H9 (cell line): ENCODE measurements around the gene KCNMA1. TPM values are rescaled to one million over a fixed set of nuclear protein-coding genes. Genes with fewer than 3 reads are reported as not detected.

Source experiments
- DNase-seq: peaks from one replicate; pipeline ENCODE4 v3.0.0-alpha.2; 2017
- H2AFZ ChIP-seq: one replicate; pipeline ENCODE4 v1.6.1; 2013; ENCODE audit warnings: mild to moderate bottlenecking, low read length, control low read depth, moderate library complexity
- H2AK5ac ChIP-seq: 2 replicates; pipeline ENCODE4 v1.6.1; 2013; ENCODE audit warnings: low read length, control low read depth, mixed read lengths; ENCODE audit not compliant: insufficient read length
- H2BK120ac ChIP-seq: one replicate; pipeline ENCODE4 v1.6.1; 2013; ENCODE audit warnings: low read depth, mild to moderate bottlenecking, low read length, control low read depth, inconsistent platforms; ENCODE audit not compliant: poor library complexity, severe bottlenecking
- H2BK12ac ChIP-seq: 2 replicates; pipeline ENCODE4 v1.6.1; 2013; ENCODE audit warnings: low read length, control low read depth, mixed read lengths, low read depth; ENCODE audit not compliant: insufficient read length
- H2BK15ac ChIP-seq: 2 replicates; pipeline ENCODE4 v1.6.1; 2013; ENCODE audit warnings: low read depth, low read length, control low read depth
- H2BK20ac ChIP-seq: one replicate; pipeline ENCODE4 v1.6.1; 2013; ENCODE audit warnings: low read depth, mild to moderate bottlenecking, low read length, control low read depth, inconsistent platforms; ENCODE audit not compliant: poor library complexity, severe bottlenecking
- H2BK5ac ChIP-seq: 2 replicates; pipeline ENCODE4 v1.6.1; 2013; ENCODE audit warnings: low read length, control low read depth, mixed read lengths; ENCODE audit not compliant: insufficient read length
- H3K14ac ChIP-seq: 2 replicates; pipeline ENCODE4 v1.6.1; 2013; ENCODE audit warnings: low read length, control low read depth; ENCODE audit not compliant: insufficient read depth
- H3K18ac ChIP-seq: 2 replicates; pipeline ENCODE4 v1.6.1; 2013; ENCODE audit warnings: low read depth, mild to moderate bottlenecking, mixed read lengths, low read length, control low read depth; ENCODE audit not compliant: insufficient read length
- H3K23ac ChIP-seq: 2 replicates; pipeline ENCODE4 v1.6.1; 2013; ENCODE audit warnings: low read length, control low read depth, mixed read lengths, low read depth; ENCODE audit not compliant: insufficient read length
- H3K23me2 ChIP-seq: 2 replicates; pipeline ENCODE4 v1.6.1; 2013; ENCODE audit warnings: low read depth, mild to moderate bottlenecking, mixed read lengths, low read length, control low read depth; ENCODE audit not compliant: insufficient read length, poor library complexity, severe bottlenecking
- H3K27ac ChIP-seq: 2 replicates; pipeline ENCODE4 v1.5.1; 2013; ENCODE audit warnings: low read length, control low read depth, mixed read lengths, low read depth; ENCODE audit not compliant: insufficient read length
- H3K27me3 ChIP-seq: 2 replicates; pipeline ENCODE4 v1.6.1; 2013; ENCODE audit warnings: low read length, control low read depth, inconsistent platforms; ENCODE audit not compliant: insufficient read depth
- H3K4ac ChIP-seq: 2 replicates; pipeline ENCODE4 v1.6.1; 2013; ENCODE audit warnings: low read depth, mild to moderate bottlenecking, control low read depth, inconsistent platforms, low read length, moderate library complexity
- H3K4me1 ChIP-seq: 2 replicates; pipeline ENCODE4 v1.6.1; 2013; ENCODE audit warnings: low read length, control low read depth, inconsistent platforms; ENCODE audit not compliant: insufficient read depth
- H3K4me2 ChIP-seq: 2 replicates; pipeline ENCODE4 v1.6.1; 2013; ENCODE audit warnings: low read length, control low read depth, mixed read lengths; ENCODE audit not compliant: insufficient read length, insufficient read depth
- H3K56ac ChIP-seq: 2 replicates; pipeline ENCODE4 v1.6.1; 2013; ENCODE audit warnings: low read depth, mild to moderate bottlenecking, mixed read lengths, low read length, control low read depth; ENCODE audit not compliant: insufficient read length
- H3K79me1 ChIP-seq: 2 replicates; pipeline ENCODE4 v1.6.1; 2013; ENCODE audit warnings: low read depth, mild to moderate bottlenecking, moderate library complexity, low read length, control low read depth, inconsistent platforms; ENCODE audit not compliant: insufficient read depth, poor library complexity, severe bottlenecking
- H3K79me2 ChIP-seq: 2 replicates; pipeline ENCODE4 v1.6.1; 2013; ENCODE audit warnings: low read length, control low read depth, inconsistent platforms; ENCODE audit not compliant: insufficient read depth
- H3K9ac ChIP-seq: 2 replicates; pipeline ENCODE4 v1.6.1; 2013; ENCODE audit warnings: low read length, control low read depth, mixed read lengths; ENCODE audit not compliant: insufficient read length; ENCODE audit errors: extremely low read depth
- H3K9me3 ChIP-seq: one replicate; pipeline ENCODE4 v1.6.1; 2013; ENCODE audit warnings: low read depth, low read length, inconsistent platforms; ENCODE audit not compliant: control insufficient read depth
- H3T11ph ChIP-seq: one replicate; pipeline ENCODE4 v1.6.1; 2013; ENCODE audit warnings: mild to moderate bottlenecking, low read length, control low read depth, inconsistent platforms
- H4K20me1 ChIP-seq: one replicate; pipeline ENCODE4 v1.6.1; 2013; ENCODE audit not compliant: control insufficient read depth, insufficient read length, insufficient read depth
- H4K5ac ChIP-seq: 2 replicates; pipeline ENCODE4 v1.6.1; 2013; ENCODE audit warnings: low read depth, mild to moderate bottlenecking, mixed read lengths, low read length, control low read depth; ENCODE audit not compliant: insufficient read length
- H4K8ac ChIP-seq: replicated peaks from 2 replicates; pipeline ENCODE4 v1.6.1; 2013; ENCODE audit warnings: low read length, control low read depth, mixed read lengths, low read depth; ENCODE audit not compliant: insufficient read length
- H4K91ac ChIP-seq: 2 replicates; pipeline ENCODE4 v1.6.1; 2013; ENCODE audit warnings: low read depth, mild to moderate bottlenecking, moderate library complexity, mixed read lengths, low read length, control low read depth; ENCODE audit not compliant: insufficient read length
- H3K27ac Mint-ChIP-seq, 3 experiments: 2 replicates in 2 of 3; 3 replicates in 1 of 3; pipeline ENCODE4 v1.8.0; 2020 to 2021; ENCODE audit warnings: mixed read lengths in 3 of 3, mild to moderate bottlenecking in 1 of 3, moderate library complexity in 1 of 3
- H3K27me3 Mint-ChIP-seq: 2 replicates; pipeline ENCODE4 v1.8.0; 2021; ENCODE audit warnings: low read depth, mild to moderate bottlenecking, moderate library complexity, mixed read lengths
- H3K36me3 Mint-ChIP-seq, 3 experiments: 2 replicates in 2 of 3; 3 replicates in 1 of 3; pipeline ENCODE4 v1.8.0; 2020 to 2021; ENCODE audit warnings: low read depth in 3 of 3, mixed read lengths in 3 of 3; ENCODE audit not compliant: insufficient read depth in 1 of 3
- H3K4me1 Mint-ChIP-seq, 2 experiments: 2 replicates each; pipeline ENCODE4 v1.8.0; 2020; ENCODE audit warnings: mixed read lengths in 2 of 2
- H3K4me3 Mint-ChIP-seq, 2 experiments: 2 replicates in 1 of 2; 3 replicates in 1 of 2; pipeline ENCODE4 v1.8.0; 2020 to 2021; ENCODE audit warnings: mild to moderate bottlenecking in 2 of 2, mixed read lengths in 2 of 2, moderate library complexity in 1 of 2
- H3K9me3 Mint-ChIP-seq, 2 experiments: 2 replicates in 1 of 2; 3 replicates in 1 of 2; pipeline ENCODE4 v1.8.0; 2020; ENCODE audit warnings: mild to moderate bottlenecking in 2 of 2, mixed read lengths in 2 of 2, moderate library complexity in 1 of 2
- CTCF ChIP-seq: fragments of 200-600 bp; sonication (generic); conservative IDR thresholded peaks from 3 replicates; pipeline ENCODE4 v1.8.0; 2021; ENCODE audit warnings: antibody characterized with exemption, mild to moderate bottlenecking
- WGBS: extraction: QIAGEN DNeasy Blood & Tissue Kit; methylation state at CpG from one replicate; pipeline ENCODE4 v1.1.7; 2013; ENCODE audit warnings: missing lambda C conversion rate, low lambda C conversion rate, mixed read lengths; ENCODE audit not compliant: insufficient read length; ENCODE audit errors: extremely low coverage; 5-methylcytosine and 5-hydroxymethylcytosine counted together
- total RNA-seq: library from RNA; stranded (reverse); gene quantifications from 2 replicates; pipeline ENCODE4 v1.2.1, GENCODE V29; 2021

The KCNMA1 gene
- total RNA-seq, 1 experiment from 2014 or later: 2.0 TPM

GRCh38 chr10:77139252-77140160 is 498.1 kb downstream of the KCNMA1 start:
- no peak overlapping the region for H3K27ac ChIP-seq
- H3K4me2 ChIP-seq: no peak overlapping the region
- Mint-ChIP-seq H3K27me3 (peaks cover 3% of the 10 kb centered on the region; the same call in 1 of the 2 replicates), H3K27ac (no peak overlapping the region), H3K4me3 (no peak overlapping the region), H3K36me3 (no peaks in the 10 kb centered on the region), H3K9me3 (no peaks in the 10 kb centered on the region), H3K4me1 (peaks cover 14 to 15% of the 10 kb centered on the region in 2 experiments)
- H3K9me3 ChIP-seq: no peaks in the 10 kb centered on the region
- no peaks in the 10 kb centered on the region for H3K23me2 ChIP-seq
- no peak overlapping the region for H2AFZ ChIP-seq
- H2BK5ac ChIP-seq: no peak overlapping the region
- DNase-seq: no peak
- H3K4ac ChIP-seq: no peak overlapping the region
- H3K4me1 ChIP-seq: no peaks in the 10 kb centered on the region
- H4K91ac ChIP-seq: no peak overlapping the region
- no peak overlapping the region for H3K23ac ChIP-seq
- TF ChIP-seq CTCF: no peak
- H2BK120ac ChIP-seq: no peak overlapping the region
- no peaks in the 10 kb centered on the region for H3K79me1 ChIP-seq
- H2AK5ac ChIP-seq: no peak overlapping the region
- H2BK15ac ChIP-seq: no peak overlapping the region
- no peak overlapping the region for H4K5ac ChIP-seq
- no peaks in the 10 kb centered on the region for H3K79me2 ChIP-seq
- no CpG with 5 or more reads among the region's 6 CpGs for WGBS
- H3T11ph ChIP-seq: no peak overlapping the region
- no peak overlapping the region for H3K56ac ChIP-seq
- H2BK12ac ChIP-seq: no peak overlapping the region
- no peak overlapping the region for H4K8ac ChIP-seq
- no peak overlapping the region for H3K14ac ChIP-seq
- no peak overlapping the region for H2BK20ac ChIP-seq
- no peak overlapping the region for H3K18ac ChIP-seq
- H4K20me1 ChIP-seq: no peaks in the 10 kb centered on the region
- H3K27me3 ChIP-seq: no peaks in the 10 kb centered on the region
- no peak overlapping the region for H3K9ac ChIP-seq
